IPS DF 6.9 (cell line): Measurements from ENCODE around the gene DOCK10.
"Not testable (repeated sequence)": the region's sequence is repeated elsewhere in the genome, so short reads cannot be mapped to it uniquely, and the experiment has no call there.

Source experiments
- DNase-seq: peaks from one replicate; pipeline ENCODE4 v3.0.0-alpha.2; 2013; ENCODE audit warnings: low read depth, low spot score
- H3K27ac ChIP-seq: one replicate; pipeline ENCODE4 v1.5.1; 2013; ENCODE audit warnings: low read length, control low read depth
- H3K27me3 ChIP-seq: 2 replicates; pipeline ENCODE4 v1.6.1; 2013; ENCODE audit warnings: mild to moderate bottlenecking, low read length; ENCODE audit not compliant: control insufficient read depth, insufficient read depth
- H3K36me3 ChIP-seq: 2 replicates; pipeline ENCODE4 v1.6.1; 2013; ENCODE audit warnings: low read length; ENCODE audit not compliant: control insufficient read depth, insufficient read depth
- H3K4me1 ChIP-seq: 2 replicates; pipeline ENCODE4 v1.6.1; 2013; ENCODE audit warnings: low read length; ENCODE audit not compliant: control insufficient read depth, insufficient read depth
- H3K4me3 ChIP-seq: 2 replicates; pipeline ENCODE4 v1.5.1; 2013; ENCODE audit warnings: mild to moderate bottlenecking, low read length
- H3K9me3 ChIP-seq: 2 replicates; pipeline ENCODE4 v1.6.1; 2013; ENCODE audit warnings: low read length, inconsistent platforms; ENCODE audit not compliant: control insufficient read depth, insufficient read depth
- WGBS: extraction: QIAGEN DNeasy Blood & Tissue Kit; methylation state at CpG from one replicate; pipeline ENCODE4 v1.1.7; 2013; ENCODE audit warnings: mixed read lengths, missing lambda C conversion rate; ENCODE audit not compliant: insufficient read length, insufficient coverage; 5-methylcytosine and 5-hydroxymethylcytosine counted together

The DOCK10 gene

GRCh38 chr2:225072444-225072843 is 30.2 kb upstream of the DOCK10 start:
- Histone ChIP-seq H3K4me3 (no peak overlapping the region), H3K27me3 (no peaks in the 10 kb centered on the region), H3K4me1 (0 out of 2 replicates have a peak, but pooled peaks cover 3% of the 10 kb centered on the region), H3K9me3 (no peaks in the 10 kb centered on the region; the same call in 1 of the 2 replicates), H3K27ac (no peak overlapping the region), H3K36me3 (no peaks in the 10 kb centered on the region)
- no CpG with 5 or more reads among the region's 2 CpGs for WGBS
- DNase-seq, result peak; percentile 2

- no peaks in the 10 kb centered on the region; the same call in 1 of the 2 replicates for H3K9me3 ChIP-seq
- no CpG with 5 or more reads among the region's 2 CpGs for WGBS
- H3K27ac ChIP-seq, result no peak overlapping the region
- 0 out of 2 replicates have a peak, but pooled peaks cover 3% of the 10 kb centered on the region for H3K4me1 ChIP-seq
- DNase-seq, result no peak
- H3K4me3 ChIP-seq, result no peak overlapping the region
- no peaks in the 10 kb centered on the region for H3K36me3 ChIP-seq
- H3K27me3 ChIP-seq, result no peaks in the 10 kb centered on the region
Measured at GRCh38 chr2:225070811-225071210, 28.5 kb upstream of the DOCK10 start.

- WGBS, result no CpG with 5 or more reads among the region's 1 CpG
- no peak overlapping the region for H3K27ac ChIP-seq
Measured at GRCh38 chr2:225069966-225070365, 27.7 kb upstream of the DOCK10 start.

GRCh38 chr2:225069477-225069876 is 27.2 kb upstream of the DOCK10 start:
- H3K4me3 ChIP-seq, result no peak overlapping the region
- H3K36me3 ChIP-seq, result no peaks in the 10 kb centered on the region
- H3K27me3 ChIP-seq, result no peaks in the 10 kb centered on the region
- DNase-seq, result no peak
- no peaks in the 10 kb centered on the region; the same call in 1 of the 2 replicates for H3K9me3 ChIP-seq
- H3K4me1 ChIP-seq, result 0 out of 2 replicates have a peak, but pooled peaks cover 3% of the 10 kb centered on the region
- WGBS, result no CpG with 5 or more reads among the region's 1 CpG
- H3K27ac ChIP-seq, result no peak overlapping the region

More at GRCh38 chr2:225069966-225070365, 27.7 kb upstream of the DOCK10 start:
- no peaks in the 10 kb centered on the region for H3K36me3 ChIP-seq
- 0 out of 2 replicates have a peak, but pooled peaks cover 3% of the 10 kb centered on the region for H3K4me1 ChIP-seq
- H3K27me3 ChIP-seq, result no peaks in the 10 kb centered on the region
- no peaks in the 10 kb centered on the region; the same call in 1 of the 2 replicates for H3K9me3 ChIP-seq
- no peak for DNase-seq
- H3K4me3 ChIP-seq, result no peak overlapping the region

GRCh38 chr2:225065882-225066281 is 23.6 kb upstream of the DOCK10 start:
- no peaks in the 10 kb centered on the region for H3K36me3 ChIP-seq
- H3K4me3 ChIP-seq, result no peak overlapping the region
- no CpG with 5 or more reads among the region's 3 CpGs for WGBS
- H3K4me1 ChIP-seq, result no peaks in the 10 kb centered on the region
- no peaks in the 10 kb centered on the region; the same call in 1 of the 2 replicates for H3K9me3 ChIP-seq
- no peak overlapping the region for H3K27ac ChIP-seq
- H3K27me3 ChIP-seq, result no peaks in the 10 kb centered on the region
- no peak for DNase-seq

GRCh38 chr2:225064928-225065327 is 22.7 kb upstream of the DOCK10 start:
- Histone ChIP-seq H3K4me1 (no peaks in the 10 kb centered on the region), H3K4me3 (no peak overlapping the region)
- DNase-seq, result no peak

GRCh38 chr2:225064362-225064761 is 22.1 kb upstream of the DOCK10 start:
- H3K27ac ChIP-seq, result no peak overlapping the region
- no peaks in the 10 kb centered on the region for H3K27me3 ChIP-seq
- H3K4me3 ChIP-seq, result no peak overlapping the region
- no peaks in the 10 kb centered on the region for H3K4me1 ChIP-seq
- no peaks in the 10 kb centered on the region; the same call in 1 of the 2 replicates for H3K9me3 ChIP-seq
- H3K36me3 ChIP-seq, result no peaks in the 10 kb centered on the region
- WGBS, result no CpG with 5 or more reads among the region's 2 CpGs
- no peak for DNase-seq

More at GRCh38 chr2:225064928-225065327, 22.7 kb upstream of the DOCK10 start:
- Histone ChIP-seq H3K9me3 (no peaks in the 10 kb centered on the region; the same call in 1 of the 2 replicates), H3K27me3 (no peaks in the 10 kb centered on the region), H3K27ac (no peak overlapping the region), H3K36me3 (no peaks in the 10 kb centered on the region)

- Histone ChIP-seq H3K27ac (no peak overlapping the region), H3K4me1 (no peaks in the 10 kb centered on the region), H3K9me3 (no peaks in the 10 kb centered on the region), H3K27me3 (no peaks in the 10 kb centered on the region), H3K36me3 (no peaks in the 10 kb centered on the region), H3K4me3 (no peak overlapping the region)
- WGBS, result no CpG with 5 or more reads among the region's 2 CpGs
- no peak for DNase-seq
Measured at GRCh38 chr2:225056330-225057073, 14.2 kb upstream of the DOCK10 start.

GRCh38 chr2:225055714-225056113 is 13.4 kb upstream of the DOCK10 start:
- no peaks in the 10 kb centered on the region for H3K4me1 ChIP-seq
- no peak for DNase-seq
- H3K9me3 ChIP-seq, result no peaks in the 10 kb centered on the region
- H3K27me3 ChIP-seq, result no peaks in the 10 kb centered on the region
- no peak overlapping the region for H3K4me3 ChIP-seq
- H3K27ac ChIP-seq, result no peak overlapping the region
- no peaks in the 10 kb centered on the region for H3K36me3 ChIP-seq
- WGBS, result no CpG with 5 or more reads among the region's 1 CpG

- DNase-seq, result no peak
Measured at GRCh38 chr2:225052703-225053102, 10.4 kb upstream of the DOCK10 start.

GRCh38 chr2:225047502-225047901 is 5.2 kb upstream of the DOCK10 start:
- not testable (repeated sequence) for H3K27ac ChIP-seq, H3K9me3 ChIP-seq, H3K4me3 ChIP-seq, H3K36me3 ChIP-seq, H3K4me1 ChIP-seq, DNase-seq
- no CpG with 5 or more reads among the region's 4 CpGs for WGBS
- H3K27me3 ChIP-seq, result peaks cover 18% of the 10 kb centered on the region

More at GRCh38 chr2:225052703-225053102, 10.4 kb upstream of the DOCK10 start:
- Histone ChIP-seq H3K27me3 (no peaks in the 10 kb centered on the region), H3K4me1 (no peaks in the 10 kb centered on the region), H3K27ac (no peak overlapping the region), H3K4me3 (no peak overlapping the region), H3K9me3 (no peaks in the 10 kb centered on the region), H3K36me3 (no peaks in the 10 kb centered on the region)
